AG20443 (cell line): Measurements from ENCODE around the gene TRPM1.

Experiments
- DNase-seq: peaks from one replicate; pipeline ENCODE4 v3.0.0; 2012; ENCODE audit warnings: low spot score, mixed read lengths

Gene TRPM1

DNA sequence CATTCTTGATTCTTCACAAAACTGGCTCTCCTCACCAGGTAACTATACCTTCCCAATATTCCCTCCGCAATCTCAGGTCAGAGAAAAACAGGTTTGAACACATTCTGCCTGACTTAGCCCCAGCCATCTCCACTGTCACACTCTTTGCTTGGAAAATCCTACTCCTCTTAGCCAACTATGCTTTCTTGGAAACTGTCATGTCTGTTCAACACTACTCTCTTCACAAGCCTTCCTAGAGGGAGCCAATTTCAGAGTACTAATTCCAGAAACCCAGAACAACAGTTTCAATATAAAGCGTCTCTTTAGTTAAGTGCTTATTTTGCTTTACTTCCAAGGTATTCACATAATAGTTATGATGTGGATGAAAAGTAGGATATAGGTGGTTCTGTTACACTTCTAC lies 131.8 kb downstream of the TRPM1 start:
- no peak for DNase-seq

DNA sequence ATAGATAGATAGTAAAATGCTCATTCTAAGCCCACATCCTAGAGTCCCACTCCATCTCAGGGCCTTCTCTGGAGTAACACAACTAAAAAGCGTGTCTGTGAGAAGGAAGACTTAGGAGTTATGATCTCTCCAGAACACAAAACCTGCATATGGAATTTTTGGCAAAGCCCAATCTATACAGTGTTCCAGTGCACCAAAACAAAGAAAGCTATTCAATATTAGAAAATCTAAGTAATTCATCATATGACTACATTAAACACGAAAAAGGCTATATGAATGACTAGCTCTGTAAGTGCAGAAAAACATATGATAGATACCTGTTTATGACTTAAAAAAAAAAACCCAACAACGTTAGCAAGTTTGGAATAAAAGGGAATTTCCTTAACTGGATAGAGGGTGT lies 137.8 kb downstream of the TRPM1 start:
- no peak for DNase-seq

DNA sequence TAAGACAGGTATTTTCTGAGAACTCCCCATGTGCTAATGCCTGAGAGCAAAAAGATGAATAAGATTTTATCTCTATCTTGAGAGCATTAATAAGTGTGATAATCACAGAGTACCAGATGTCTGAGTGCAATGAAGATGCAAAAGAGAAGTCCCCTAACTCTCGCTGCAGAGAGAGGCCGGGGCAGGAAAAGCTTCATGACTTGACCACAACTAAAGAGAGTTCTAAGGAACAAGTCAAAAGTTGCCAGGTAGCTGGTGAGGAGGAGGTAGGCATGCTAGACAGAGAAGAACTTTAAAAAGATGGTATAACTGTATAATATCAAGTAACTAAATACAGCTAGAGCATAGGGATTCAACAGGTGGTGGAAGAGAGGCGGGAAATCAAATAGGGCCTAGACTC lies 138.9 kb downstream of the TRPM1 start:
- no peak for DNase-seq

DNA sequence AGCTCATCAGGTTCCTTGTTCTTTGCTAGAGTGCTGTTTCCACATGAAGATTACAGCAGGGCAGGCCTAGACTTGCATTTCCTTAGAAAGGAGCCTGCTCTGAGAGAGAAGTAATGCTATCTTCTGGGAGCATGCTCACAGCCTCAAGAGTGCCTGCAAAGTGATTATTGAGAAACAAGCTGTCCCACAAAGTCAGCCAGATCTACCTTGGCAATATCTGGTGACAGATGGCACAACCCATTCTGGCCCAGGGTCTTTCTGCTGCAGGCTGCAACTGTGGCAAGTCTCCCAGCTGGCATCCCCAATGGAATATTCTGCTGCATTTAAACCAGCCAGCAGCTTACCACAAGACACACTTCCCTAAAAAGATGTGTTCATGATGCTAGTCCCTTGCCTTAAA lies 139.4 kb downstream of the TRPM1 start:
- no peak for DNase-seq

DNA sequence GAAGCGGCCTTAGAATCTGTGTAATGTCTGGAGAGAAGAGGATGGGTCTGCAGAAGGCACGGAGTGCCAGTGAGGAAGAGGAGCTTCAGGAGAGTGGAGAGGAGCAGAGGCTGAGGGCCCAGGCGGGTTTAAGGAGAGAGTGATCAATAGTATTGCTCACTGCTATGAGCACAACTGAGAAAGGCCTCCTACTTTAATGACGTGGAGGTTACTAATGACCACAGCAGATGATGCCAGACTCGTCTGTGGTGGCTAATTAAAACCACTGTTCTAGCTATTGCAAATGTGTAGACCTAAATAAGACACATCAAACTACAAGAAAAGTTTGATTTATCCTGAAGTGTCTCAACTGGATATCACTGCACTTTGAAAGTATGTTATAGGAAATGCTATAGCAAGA lies 143.3 kb downstream of the TRPM1 start:
- DNase-seq: no peak

DNA sequence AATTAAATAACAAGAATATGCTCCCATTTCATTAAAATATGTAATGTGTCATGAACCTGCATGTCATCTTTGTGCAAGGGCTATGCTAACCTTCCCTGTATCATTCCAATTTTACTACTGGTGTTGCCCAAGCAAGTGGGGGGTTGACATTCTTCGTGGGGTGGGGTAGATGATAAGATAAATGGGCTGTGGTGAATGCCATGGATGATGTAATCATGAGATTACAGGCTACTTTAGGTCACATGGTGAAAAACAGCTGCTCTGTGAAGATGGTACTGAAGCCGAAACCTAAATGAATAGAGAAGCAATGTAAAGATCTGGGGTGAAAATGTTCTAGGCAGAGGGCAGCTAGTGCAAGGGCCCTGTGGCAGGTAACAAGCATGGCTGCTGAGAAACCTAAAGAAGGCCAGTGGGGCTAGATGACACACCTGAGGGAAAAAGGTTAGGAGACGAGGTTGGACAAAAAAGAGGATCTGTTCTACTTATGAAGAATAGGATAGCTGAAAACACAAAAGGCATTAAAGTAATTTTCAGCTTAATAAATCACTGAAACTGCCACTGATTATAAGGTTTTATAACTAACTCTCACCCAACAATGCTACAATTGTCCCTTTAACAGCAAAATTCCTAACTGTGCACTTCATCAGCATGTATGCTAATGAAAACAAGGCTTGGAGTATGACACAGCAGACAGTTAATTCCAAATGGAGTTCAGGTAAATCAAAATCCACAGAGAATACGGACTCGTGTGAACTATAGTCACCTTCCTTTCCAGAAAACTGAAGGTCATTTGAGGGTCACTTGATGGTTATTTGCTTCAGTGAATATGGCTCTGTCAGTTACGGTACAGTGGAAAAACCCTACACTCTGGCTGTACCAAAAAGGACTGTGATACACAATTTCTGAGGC lies 145.1 kb downstream of the TRPM1 start:
- DNase-seq: no peak

DNA sequence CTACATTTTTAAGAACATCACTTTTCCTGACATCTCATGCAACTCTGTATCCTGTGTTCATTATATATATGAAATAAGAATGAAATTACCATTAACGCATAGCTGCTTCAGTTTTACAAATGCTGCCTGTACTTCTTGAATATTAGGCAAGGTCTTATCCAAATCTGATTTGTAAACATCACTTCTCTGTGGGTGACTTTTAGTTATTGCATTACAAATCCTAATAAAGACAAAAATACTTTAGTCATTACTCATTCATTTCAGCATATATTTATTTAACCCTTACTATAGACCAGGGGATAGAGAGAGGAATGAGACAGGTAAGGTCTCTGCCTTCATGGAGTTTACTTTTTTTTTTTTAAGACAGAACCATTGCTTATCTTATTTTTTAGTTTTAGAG lies 146.9 kb downstream of the TRPM1 start:
- DNase-seq: no peak

DNA sequence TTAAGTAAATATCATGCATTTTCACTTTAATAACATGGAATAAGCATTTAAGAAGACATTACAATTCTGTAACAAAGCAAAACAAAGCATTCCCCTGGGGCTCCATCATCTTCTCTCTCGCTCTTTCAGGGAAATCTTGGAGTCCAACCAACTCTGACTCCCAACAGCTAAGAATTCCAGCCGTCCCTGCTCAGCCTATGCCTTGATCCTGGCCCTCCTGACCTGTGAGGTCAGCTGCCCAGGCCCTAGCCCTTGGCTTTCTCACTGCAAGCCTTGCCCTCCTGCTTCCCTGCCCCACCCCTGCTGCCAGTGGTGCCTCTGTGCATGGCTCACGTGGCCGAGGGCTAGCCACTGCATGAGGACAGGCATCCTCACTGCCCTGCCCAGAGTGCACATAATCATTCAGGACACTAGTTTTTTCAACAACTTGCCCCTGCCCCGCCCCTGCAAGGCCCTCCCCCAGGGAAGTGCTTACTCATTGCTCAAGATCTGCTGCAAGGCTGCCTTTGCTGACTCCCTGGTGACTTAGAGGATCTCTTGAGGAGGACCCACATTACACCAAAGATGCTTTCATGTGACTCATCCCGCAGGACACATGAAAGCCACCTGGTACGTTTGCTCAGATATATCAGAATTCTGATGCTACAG lies 147.7 kb downstream of the TRPM1 start:
- DNase-seq: peak; percentile 87

DNA sequence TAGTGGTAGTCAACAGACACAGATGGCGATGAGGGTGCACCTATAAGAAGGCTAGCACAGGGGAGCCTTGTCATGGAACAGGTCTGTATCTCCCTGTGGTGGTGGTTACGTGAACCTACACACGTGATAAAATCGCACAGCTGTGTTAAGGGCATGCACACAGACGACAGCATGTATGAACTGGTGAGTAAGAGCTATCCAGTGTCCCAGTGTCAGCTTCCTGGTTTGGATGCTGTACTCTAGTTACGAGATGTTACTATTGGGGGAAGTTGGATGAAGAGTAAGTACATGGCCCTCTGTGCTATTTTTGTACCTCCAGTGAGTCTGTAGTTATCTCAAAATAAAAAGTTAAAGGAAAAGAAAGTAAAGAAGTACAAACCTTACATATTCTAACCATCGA lies 148.3 kb downstream of the TRPM1 start:
- no peak for DNase-seq
